ENCODE data around the gene TXNRD2.
"Not testable (repeated sequence)": the region's sequence is repeated elsewhere in the genome, so short reads cannot be mapped to it uniquely, and the experiment has no call there.

The TXNRD2 gene

DNA sequence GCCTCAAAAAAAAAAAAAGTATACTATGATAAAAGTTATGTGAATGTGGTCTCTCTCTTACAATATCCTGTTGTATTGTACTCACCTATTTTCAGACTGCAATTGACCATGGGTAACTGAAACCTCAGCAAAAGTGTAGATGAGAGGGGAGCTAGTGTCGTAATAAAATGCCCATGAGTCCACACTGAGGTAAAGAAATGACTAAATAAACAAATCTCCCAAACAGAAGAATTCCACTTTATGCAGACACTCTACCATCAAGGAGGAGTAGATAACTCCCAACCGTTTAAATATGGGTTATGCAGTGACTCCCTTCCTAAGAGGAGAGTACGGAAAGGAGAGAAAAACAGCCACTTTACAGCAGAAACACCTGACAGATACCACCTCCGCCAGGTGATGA is 101.6 kb downstream of the TXNRD2 start:
- Histone ChIP-seq H3K4me3 (ENCODE audit: low read depth, low read length) (no peak overlapping the region), H2AFZ (ENCODE audit: low read length, unreplicated experiment) (no peak overlapping the region), H3K79me2 (ENCODE audit: control insufficient read depth, insufficient read depth, low read length, unreplicated experiment) (no peaks in the 10 kb centered on the region), H3K36me3 (ENCODE audit: insufficient read depth, low read length) (no peaks in the 10 kb centered on the region), H3K27ac (ENCODE audit: low read depth, low read length) (no peak overlapping the region), H3K27me3 (ENCODE audit: insufficient read depth, low read length) (no peaks in the 10 kb centered on the region), H3K4me1 (ENCODE audit: control insufficient read depth, insufficient read depth, low read length, unreplicated experiment) (peaks cover 12% of the 10 kb centered on the region)

DNA sequence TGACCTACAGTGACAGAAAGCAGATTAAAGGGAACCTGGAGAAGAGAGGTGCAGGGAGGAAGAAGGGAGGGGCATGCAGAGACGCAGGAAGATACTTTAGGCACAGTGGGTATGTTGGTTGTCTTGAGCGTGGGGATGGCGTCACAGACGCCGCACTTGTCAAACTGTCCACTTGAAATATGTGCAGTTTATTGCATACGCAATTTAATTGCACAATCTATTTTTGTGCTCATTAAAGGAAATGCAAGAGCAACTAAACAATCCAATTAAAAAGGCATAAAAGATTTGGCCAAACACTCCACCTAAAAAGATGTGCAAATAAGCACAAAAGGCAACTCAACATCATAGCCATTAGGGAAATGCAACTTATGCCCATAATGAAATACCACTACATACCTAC is 103.7 kb downstream of the TXNRD2 start:
- no peak overlapping the region for H3K27ac ChIP-seq (ENCODE audit: low read depth, low read length)
- no peaks in the 10 kb centered on the region for H3K27me3 ChIP-seq (ENCODE audit: insufficient read depth, low read length)
- no peaks in the 10 kb centered on the region for H3K36me3 ChIP-seq (ENCODE audit: insufficient read depth, low read length)
- no peaks in the 10 kb centered on the region for H3K79me2 ChIP-seq (ENCODE audit: control insufficient read depth, insufficient read depth, low read length, unreplicated experiment)
- H3K4me3 ChIP-seq (ENCODE audit: low read depth, low read length) = no peak overlapping the region
- no peaks in the 10 kb centered on the region for H3K4me1 ChIP-seq (ENCODE audit: control insufficient read depth, insufficient read depth, low read length, unreplicated experiment)
- H2AFZ ChIP-seq (ENCODE audit: low read length, unreplicated experiment) = no peak overlapping the region

DNA sequence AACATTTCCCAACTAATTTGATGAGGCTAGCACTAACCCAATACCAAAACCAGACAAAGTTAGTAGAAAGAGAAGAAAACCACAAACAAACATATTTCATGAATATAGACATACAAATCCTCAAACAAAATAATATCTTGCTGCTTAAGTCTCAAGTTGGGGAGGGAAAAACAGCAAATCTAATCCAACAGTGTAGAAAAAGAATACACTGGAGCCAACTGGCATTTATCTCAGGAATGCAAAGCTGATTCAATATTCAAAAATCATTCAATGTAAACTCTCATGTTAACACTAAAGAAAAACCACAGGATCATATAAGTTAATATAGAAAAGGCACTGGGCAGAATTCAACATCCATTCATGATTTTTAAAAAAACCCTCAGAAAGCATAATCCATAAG is 105.1 kb downstream of the TXNRD2 start:
- H2AFZ ChIP-seq (ENCODE audit: low read length, unreplicated experiment) = no peak overlapping the region
- H3K27me3 ChIP-seq (ENCODE audit: insufficient read depth, low read length) = no peaks in the 10 kb centered on the region
- H3K79me2 ChIP-seq (ENCODE audit: control insufficient read depth, insufficient read depth, low read length, unreplicated experiment) = no peaks in the 10 kb centered on the region
- no peaks in the 10 kb centered on the region for H3K4me1 ChIP-seq (ENCODE audit: control insufficient read depth, insufficient read depth, low read length, unreplicated experiment)
- no peak overlapping the region for H3K27ac ChIP-seq (ENCODE audit: low read depth, low read length)
- no peak overlapping the region for H3K4me3 ChIP-seq (ENCODE audit: low read depth, low read length)
- H3K36me3 ChIP-seq (ENCODE audit: insufficient read depth, low read length) = no peaks in the 10 kb centered on the region

- no peaks in the 10 kb centered on the region for H3K79me2 ChIP-seq (ENCODE audit: control insufficient read depth, insufficient read depth, low read length, unreplicated experiment)
- H2AFZ ChIP-seq (ENCODE audit: low read length, unreplicated experiment) = no peak overlapping the region
- H3K4me1 ChIP-seq (ENCODE audit: control insufficient read depth, insufficient read depth, low read length, unreplicated experiment) = no peaks in the 10 kb centered on the region
- H3K27ac ChIP-seq (ENCODE audit: low read depth, low read length) = no peak overlapping the region
- H3K36me3 ChIP-seq (ENCODE audit: insufficient read depth, low read length) = no peaks in the 10 kb centered on the region
- H3K4me3 ChIP-seq (ENCODE audit: low read depth, low read length) = no peak overlapping the region
- no peaks in the 10 kb centered on the region for H3K27me3 ChIP-seq (ENCODE audit: insufficient read depth, low read length)
Measured at GRCh38 chr22:19834599-19834998, 107.0 kb downstream of the TXNRD2 start.

DNA sequence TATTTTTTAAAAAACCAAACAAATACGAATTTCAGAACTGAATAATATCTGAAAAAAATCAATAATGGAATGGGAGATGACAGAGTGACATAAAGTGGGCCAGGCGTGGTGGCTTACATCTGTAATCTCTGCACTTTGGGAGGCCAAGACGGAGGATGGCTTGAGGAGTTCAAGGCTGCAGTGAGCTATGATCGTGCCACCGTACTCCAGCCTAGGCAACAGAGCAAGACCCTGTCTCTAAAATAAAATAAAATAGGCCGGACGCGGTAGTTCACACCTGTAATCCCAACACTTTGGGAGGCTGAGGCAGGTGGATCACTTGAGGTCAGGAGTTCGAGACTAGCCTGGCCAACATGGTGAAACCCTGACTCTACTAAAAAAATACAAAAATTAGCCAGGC is 108.3 kb downstream of the TXNRD2 start:
- not testable (repeated sequence) for H3K79me2 ChIP-seq (ENCODE audit: control insufficient read depth, insufficient read depth, low read length, unreplicated experiment); H3K27ac ChIP-seq (ENCODE audit: low read depth, low read length); H2AFZ ChIP-seq (ENCODE audit: low read length, unreplicated experiment); H3K27me3 ChIP-seq (ENCODE audit: insufficient read depth, low read length); H3K4me3 ChIP-seq (ENCODE audit: low read depth, low read length); H3K4me1 ChIP-seq (ENCODE audit: control insufficient read depth, insufficient read depth, low read length, unreplicated experiment); H3K36me3 ChIP-seq (ENCODE audit: insufficient read depth, low read length)

DNA sequence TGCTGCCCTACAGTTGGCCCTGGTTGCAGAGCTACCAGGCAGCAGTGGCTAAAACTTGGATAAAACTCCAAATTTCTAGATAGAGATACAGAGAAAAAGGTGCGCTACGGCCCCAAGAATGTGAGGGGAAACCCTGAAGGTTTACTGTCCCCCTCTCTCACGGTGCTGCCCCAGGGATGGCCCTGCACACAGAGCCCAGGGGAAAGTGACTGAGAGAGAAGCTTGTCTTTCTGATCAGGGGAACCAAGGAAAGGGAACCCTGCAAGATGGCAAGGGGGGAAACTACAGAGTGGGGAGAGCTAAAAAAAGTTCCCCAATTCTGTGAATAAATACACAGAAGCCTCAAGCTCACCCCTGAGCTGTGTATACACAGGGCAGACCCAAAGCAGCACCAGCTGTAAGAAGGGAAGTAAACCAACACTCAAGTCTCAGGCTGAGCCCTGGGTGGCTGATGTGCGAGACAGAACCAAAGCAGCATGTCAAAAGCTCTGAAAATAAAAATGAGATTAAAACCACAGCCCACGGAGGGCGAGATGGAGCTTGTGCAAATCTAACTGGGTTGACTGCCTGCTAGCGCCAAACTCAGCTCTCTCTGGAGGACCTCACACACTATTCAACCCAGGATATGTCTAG is 109.0 kb downstream of the TXNRD2 start:
- H3K27me3 ChIP-seq (ENCODE audit: insufficient read depth, low read length) = no peaks in the 10 kb centered on the region

GRCh38 chr22:19831979-19832378 is 109.6 kb downstream of the TXNRD2 start:
- not testable (repeated sequence) for H3K27me3 ChIP-seq (ENCODE audit: insufficient read depth, low read length); H3K79me2 ChIP-seq (ENCODE audit: control insufficient read depth, insufficient read depth, low read length, unreplicated experiment); H3K4me3 ChIP-seq (ENCODE audit: low read depth, low read length); H2AFZ ChIP-seq (ENCODE audit: low read length, unreplicated experiment); H3K4me1 ChIP-seq (ENCODE audit: control insufficient read depth, insufficient read depth, low read length, unreplicated experiment); H3K36me3 ChIP-seq (ENCODE audit: insufficient read depth, low read length); H3K27ac ChIP-seq (ENCODE audit: low read depth, low read length)

More for the DNA sequence above, 109.0 kb downstream of the TXNRD2 start:
- Histone ChIP-seq H3K36me3 (ENCODE audit: insufficient read depth, low read length) (no peaks in the 10 kb centered on the region), H3K4me1 (ENCODE audit: control insufficient read depth, insufficient read depth, low read length, unreplicated experiment) (no peaks in the 10 kb centered on the region), H2AFZ (ENCODE audit: low read length, unreplicated experiment) (no peak overlapping the region), H3K4me3 (ENCODE audit: low read depth, low read length) (no peak overlapping the region), H3K27ac (ENCODE audit: low read depth, low read length) (no peak overlapping the region), H3K79me2 (ENCODE audit: control insufficient read depth, insufficient read depth, low read length, unreplicated experiment) (no peaks in the 10 kb centered on the region)

- no peak overlapping the region for H3K27ac ChIP-seq (ENCODE audit: low read depth, low read length)
- H3K4me3 ChIP-seq (ENCODE audit: low read depth, low read length) = no peak overlapping the region
- no peak overlapping the region for H2AFZ ChIP-seq (ENCODE audit: low read length, unreplicated experiment)
- no peaks in the 10 kb centered on the region for H3K36me3 ChIP-seq (ENCODE audit: insufficient read depth, low read length)
- no peaks in the 10 kb centered on the region for H3K79me2 ChIP-seq (ENCODE audit: control insufficient read depth, insufficient read depth, low read length, unreplicated experiment)
- H3K4me1 ChIP-seq (ENCODE audit: control insufficient read depth, insufficient read depth, low read length, unreplicated experiment) = no peaks in the 10 kb centered on the region
- no peaks in the 10 kb centered on the region for H3K27me3 ChIP-seq (ENCODE audit: insufficient read depth, low read length)
Measured at GRCh38 chr22:19831016-19831415, 110.6 kb downstream of the TXNRD2 start.

DNA sequence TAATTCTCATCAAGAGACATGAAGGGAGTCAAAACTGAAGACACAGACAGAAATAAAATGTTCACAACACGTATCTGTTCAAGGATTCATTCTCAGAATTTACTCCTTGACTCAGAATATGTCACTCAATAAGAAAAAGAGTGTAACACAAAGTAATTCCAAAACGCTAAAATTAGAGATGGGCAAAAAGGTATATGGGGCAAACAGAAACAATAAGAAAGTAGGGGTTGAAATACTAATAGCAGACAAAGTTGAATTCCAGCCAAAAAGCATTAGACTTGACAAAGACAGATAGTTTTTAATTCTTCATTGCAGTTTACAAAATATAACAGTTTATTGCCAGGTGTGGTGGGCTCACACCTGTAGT is 113.6 kb downstream of the TXNRD2 start:
- no peak overlapping the region for H3K27ac ChIP-seq (ENCODE audit: low read depth, low read length)
- no peak overlapping the region for H2AFZ ChIP-seq (ENCODE audit: low read length, unreplicated experiment)
- no peaks in the 10 kb centered on the region for H3K79me2 ChIP-seq (ENCODE audit: control insufficient read depth, insufficient read depth, low read length, unreplicated experiment)
- no peaks in the 10 kb centered on the region for H3K27me3 ChIP-seq (ENCODE audit: insufficient read depth, low read length)
- H3K4me1 ChIP-seq (ENCODE audit: control insufficient read depth, insufficient read depth, low read length, unreplicated experiment) = no peaks in the 10 kb centered on the region
- H3K4me3 ChIP-seq (ENCODE audit: low read depth, low read length) = no peak overlapping the region
- no peaks in the 10 kb centered on the region for H3K36me3 ChIP-seq (ENCODE audit: insufficient read depth, low read length)

- Histone ChIP-seq H3K4me3 (ENCODE audit: low read depth, low read length) (no peak overlapping the region), H3K4me1 (ENCODE audit: control insufficient read depth, insufficient read depth, low read length, unreplicated experiment) (no peaks in the 10 kb centered on the region), H3K27ac (ENCODE audit: low read depth, low read length) (no peak overlapping the region), H2AFZ (ENCODE audit: low read length, unreplicated experiment) (no peak overlapping the region), H3K27me3 (ENCODE audit: insufficient read depth, low read length) (no peaks in the 10 kb centered on the region), H3K36me3 (ENCODE audit: insufficient read depth, low read length) (no peaks in the 10 kb centered on the region), H3K79me2 (ENCODE audit: control insufficient read depth, insufficient read depth, low read length, unreplicated experiment) (no peaks in the 10 kb centered on the region)
Measured at GRCh38 chr22:19827341-19828034, 114.1 kb downstream of the TXNRD2 start.

- no peaks in the 10 kb centered on the region for H3K79me2 ChIP-seq (ENCODE audit: control insufficient read depth, insufficient read depth, low read length, unreplicated experiment)
- no peaks in the 10 kb centered on the region for H3K4me1 ChIP-seq (ENCODE audit: control insufficient read depth, insufficient read depth, low read length, unreplicated experiment)
- H2AFZ ChIP-seq (ENCODE audit: low read length, unreplicated experiment) = no peak overlapping the region
- H3K4me3 ChIP-seq (ENCODE audit: low read depth, low read length) = no peak overlapping the region
- no peaks in the 10 kb centered on the region for H3K27me3 ChIP-seq (ENCODE audit: insufficient read depth, low read length)
- H3K27ac ChIP-seq (ENCODE audit: low read depth, low read length) = no peak overlapping the region
- no peaks in the 10 kb centered on the region for H3K36me3 ChIP-seq (ENCODE audit: insufficient read depth, low read length)
Measured at GRCh38 chr22:19826619-19826950, 115.0 kb downstream of the TXNRD2 start.
